Activated CD8-positive, alpha-beta T cell treated with anti-CD3 and anti-CD28 coated beads for 36 hours (primary cell): Measurements from ENCODE around the gene ATP10A. TPM values are rescaled to one million over a fixed set of nuclear protein-coding genes. Genes with fewer than 3 reads are reported as not detected.

Experiments used
- ATAC-seq: fragments of 200-7000 bp; cut with Tn5 transposase; one replicate; pipeline ENCODE4 v1.10.0; 2021; ENCODE audit warnings: mild to moderate bottlenecking, moderate library complexity
- CTCF ChIA-PET: fragments of 350-600 bp; sonication (Branson Sonifier 250); formaldehyde crosslinking; loops from one replicate; lab custom pipeline; 2021; ENCODE audit warnings: antibody characterized with exemption; lab: Charles Lee
- POLR2A ChIA-PET: fragments of 350-600 bp; sonication (Branson Sonifier 250); formaldehyde crosslinking; loops from one replicate; lab custom pipeline; 2021; ENCODE audit warnings: antibody characterized with exemption; lab: Charles Lee
- DNase-seq: peaks from one replicate; pipeline ENCODE4 v3.0.0-alpha.2; 2020
- H3K27ac Mint-ChIP-seq: one replicate; pipeline ENCODE4 v1.8.0; 2021; ENCODE audit warnings: mild to moderate bottlenecking, mixed read lengths
- H3K27me3 Mint-ChIP-seq: one replicate; pipeline ENCODE4 v1.8.0; 2021; ENCODE audit warnings: mixed read lengths
- H3K36me3 Mint-ChIP-seq: one replicate; pipeline ENCODE4 v1.8.0; 2021; ENCODE audit warnings: low read depth, mixed read lengths
- H3K4me1 Mint-ChIP-seq: one replicate; pipeline ENCODE4 v1.8.0; 2021; ENCODE audit warnings: low read depth, mixed read lengths
- H3K4me3 Mint-ChIP-seq: one replicate; pipeline ENCODE4 v1.8.0; 2021; ENCODE audit warnings: mild to moderate bottlenecking, moderate library complexity, mixed read lengths
- H3K9me3 Mint-ChIP-seq: one replicate; pipeline ENCODE4 v1.8.0; 2021; ENCODE audit warnings: mixed read lengths
- CTCF ChIP-seq: fragments of 200-600 bp; IDR thresholded peaks from one replicate; pipeline ENCODE4 v1.8.0; 2022; ENCODE audit warnings: antibody characterized with exemption, mild to moderate bottlenecking
- intact Hi-C: fragments of 100-400 bp; cut with micrococcal nuclease; formaldehyde crosslinking; loops from one replicate; pipeline ENCODE4 v1.10.0; 2022
- total RNA-seq, 2 experiments: library from RNA; stranded (reverse); gene quantifications; one replicate each; pipeline ENCODE4 v1.2.3, GENCODE V29; 2021

Gene ATP10A
- total RNA-seq, 2 experiments from 2014 or later, result 17.8 to 21.0 TPM

DNA sequence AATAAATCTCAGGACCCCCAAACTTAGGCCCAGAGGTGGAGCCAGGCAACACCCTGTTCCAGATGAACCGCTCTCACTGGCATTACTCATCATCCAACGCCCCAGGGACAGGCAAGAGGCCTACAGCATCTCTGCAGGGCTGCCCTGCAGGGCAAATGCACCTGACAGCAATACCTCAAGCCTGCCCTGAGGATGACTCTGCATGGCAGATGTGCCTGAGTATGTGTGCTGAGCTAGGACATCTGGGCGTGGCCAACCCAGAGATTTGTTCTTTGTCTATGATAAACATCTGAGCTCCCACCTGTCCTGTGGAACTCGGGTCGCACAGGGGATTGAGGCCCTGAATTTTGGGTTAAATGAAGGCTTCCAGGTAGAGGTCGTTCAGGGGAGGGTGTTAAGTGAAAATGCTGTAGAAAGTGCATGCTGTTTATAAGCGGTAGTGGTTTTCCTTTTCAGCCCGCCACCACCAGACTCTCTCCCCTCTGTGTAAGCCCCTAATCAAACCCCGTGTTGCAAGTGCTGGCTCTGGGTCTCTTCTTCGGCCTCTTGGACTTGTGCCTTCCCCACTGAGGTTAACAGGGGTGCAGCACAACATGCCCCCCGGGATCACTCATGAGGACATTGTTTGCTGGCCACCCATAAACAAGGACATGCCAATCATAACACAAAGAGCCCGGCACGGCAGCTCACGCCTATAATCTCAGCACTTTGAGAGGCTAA lies 92.3 kb downstream of the ATP10A start:
- H3K4me1 Mint-ChIP-seq, result peaks cover 7% of the 10 kb centered on the region
- H3K27ac Mint-ChIP-seq, result no peak overlapping the region
- ATAC-seq (no peak), DNase-seq (no peak)
- H3K27me3 Mint-ChIP-seq, result no peaks in the 10 kb centered on the region
- intact Hi-C loops, result no loop called here
- H3K9me3 Mint-ChIP-seq, result no peaks in the 10 kb centered on the region
- ChIA-PET POLR2A (no interaction called here), CTCF (interaction anchor here (0.9 kb wide), 1 partner anchor 12 kb away, joined by 3 read pairs; no protein-coding TSS in a partner anchor)
- peaks cover 11% of the 10 kb centered on the region for H3K36me3 Mint-ChIP-seq
- no peak for TF ChIP-seq CTCF
- H3K4me3 Mint-ChIP-seq, result no peak overlapping the region

- intact Hi-C loops, result no loop called here
- TF ChIP-seq CTCF, result no peak
- Mint-ChIP-seq H3K36me3 (peaks cover 17% of the 10 kb centered on the region), H3K27me3 (no peaks in the 10 kb centered on the region), H3K27ac (no peak overlapping the region), H3K4me1 (peaks cover 2% of the 10 kb centered on the region), H3K4me3 (no peak overlapping the region), H3K9me3 (no peaks in the 10 kb centered on the region)
- CTCF ChIA-PET, result no interaction called here
- POLR2A ChIA-PET, result no interaction called here
- DNase-seq (no peak), ATAC-seq (no peak)
Observed at GRCh38 chr15:25770031-25770430, 93.1 kb downstream of the ATP10A start.

GRCh38 chr15:25768271-25768670 lies 94.9 kb downstream of the ATP10A start:
- intact Hi-C loops, result no loop called here
- ChIA-PET POLR2A (no interaction called here), CTCF (interaction anchor here (1.1 kb wide), 1 partner anchor 15 kb away, joined by 4 read pairs; no protein-coding TSS in a partner anchor)
- Mint-ChIP-seq H3K4me3 (no peak overlapping the region), H3K27me3 (no peaks in the 10 kb centered on the region), H3K4me1 (no peaks in the 10 kb centered on the region), H3K9me3 (no peaks in the 10 kb centered on the region), H3K27ac (no peak overlapping the region), H3K36me3 (peaks cover 21% of the 10 kb centered on the region)
- no peak for TF ChIP-seq CTCF
- ATAC-seq, result no peak
- DNase-seq, result no peak

DNA sequence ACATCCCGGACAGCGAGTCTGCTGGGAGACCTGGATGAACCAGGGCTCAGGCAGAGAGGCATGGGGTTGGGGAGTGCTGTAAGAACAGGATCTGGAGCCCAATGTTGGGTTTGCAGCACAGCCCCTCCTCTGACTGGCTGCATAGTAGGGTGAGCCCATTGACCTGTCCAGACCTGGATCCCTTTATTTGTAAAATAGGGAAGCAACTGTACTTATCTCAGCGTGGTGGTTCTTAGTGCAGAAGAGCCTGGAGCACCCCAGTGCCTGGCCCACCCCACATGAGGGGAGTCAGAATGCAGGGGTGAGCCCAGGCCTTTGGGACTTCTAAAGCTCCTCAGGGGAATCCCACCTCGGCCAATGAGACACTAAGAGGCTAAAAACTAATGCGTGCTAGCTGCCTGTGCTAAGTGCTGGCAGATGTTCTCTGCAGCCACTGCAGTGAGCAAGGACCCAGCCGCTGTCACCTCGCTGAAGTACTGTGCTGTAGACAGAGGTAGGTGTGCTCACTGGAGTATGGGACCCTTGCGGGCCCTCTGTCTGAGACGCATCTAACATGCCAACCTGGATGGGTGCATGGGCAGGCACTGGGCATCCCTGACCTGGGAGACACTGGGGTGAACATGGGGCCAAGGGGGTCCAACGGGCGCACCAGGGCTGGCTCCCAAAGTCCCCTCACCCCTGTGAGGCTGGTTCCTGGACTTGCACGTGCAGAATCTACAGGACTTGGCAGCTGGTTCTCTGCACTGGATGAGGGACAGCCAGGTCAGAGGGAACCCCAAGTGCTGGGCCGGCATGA lies 95.6 kb downstream of the ATP10A start:
- intact Hi-C loops, result no loop called here
- H3K27ac Mint-ChIP-seq, result no peak overlapping the region
- peaks cover 21% of the 10 kb centered on the region for H3K36me3 Mint-ChIP-seq
- ATAC-seq, result no peak
- ChIA-PET POLR2A (no interaction called here), CTCF (no interaction called here)
- H3K27me3 Mint-ChIP-seq, result no peaks in the 10 kb centered on the region
- no peaks in the 10 kb centered on the region for H3K9me3 Mint-ChIP-seq
- DNase-seq, result no peak
- peaks cover 2% of the 10 kb centered on the region for H3K4me1 Mint-ChIP-seq
- no peak for TF ChIP-seq CTCF
- no peak overlapping the region for H3K4me3 Mint-ChIP-seq

DNA sequence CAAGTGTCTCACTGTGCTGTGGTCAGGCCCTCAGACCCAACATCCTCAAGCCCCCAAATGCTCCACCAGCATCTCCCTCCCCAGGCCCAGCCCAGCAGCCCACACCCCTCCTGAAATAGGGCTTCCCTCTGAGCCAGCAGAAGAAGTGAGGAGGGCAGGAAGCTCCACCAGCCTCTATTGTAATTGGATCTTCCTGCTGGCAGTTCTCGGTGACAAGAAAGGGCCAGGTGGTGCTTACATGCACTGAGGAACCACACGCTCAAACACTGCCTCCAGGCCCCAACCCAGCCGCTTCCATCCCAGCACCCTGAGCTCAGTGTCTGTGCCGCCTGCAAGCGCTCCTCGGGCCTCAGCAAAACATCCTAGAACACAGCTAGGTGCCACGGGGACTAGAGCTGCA lies 96.7 kb downstream of the ATP10A start:
- ATAC-seq, result no peak
- Mint-ChIP-seq H3K27ac (no peak overlapping the region), H3K36me3 (peaks cover 21% of the 10 kb centered on the region), H3K27me3 (no peaks in the 10 kb centered on the region), H3K4me3 (no peak overlapping the region), H3K9me3 (no peaks in the 10 kb centered on the region), H3K4me1 (peaks cover 13% of the 10 kb centered on the region)
- DNase-seq, result no peak
- intact Hi-C loops, result no loop called here
- ChIA-PET POLR2A (interaction anchor here (0.6 kb wide), 1 partner anchor 98 kb away, joined by 3 read pairs; no protein-coding TSS in a partner anchor), CTCF (interaction anchor here (1.0 kb wide), 1 partner anchor 168 kb away, joined by 3 read pairs; no protein-coding TSS in a partner anchor)
- no peak for TF ChIP-seq CTCF
